HG02970 (cell line): ENCODE measurements around the gene POLR2L.

Source experiments
- ATAC-seq: cut with Tn5 transposase; IDR thresholded peaks from one replicate; pipeline ENCODE4 v1.9.1; 2021; ENCODE audit warnings: mild to moderate bottlenecking, moderate library complexity, moderate number of reproducible peaks; ENCODE audit not compliant: unreplicated experiment, low FRiP score

Gene POLR2L

GRCh38 chr11:869399-870126, 27.2 kb upstream of the POLR2L start:
- no peak for ATAC-seq

DNA sequence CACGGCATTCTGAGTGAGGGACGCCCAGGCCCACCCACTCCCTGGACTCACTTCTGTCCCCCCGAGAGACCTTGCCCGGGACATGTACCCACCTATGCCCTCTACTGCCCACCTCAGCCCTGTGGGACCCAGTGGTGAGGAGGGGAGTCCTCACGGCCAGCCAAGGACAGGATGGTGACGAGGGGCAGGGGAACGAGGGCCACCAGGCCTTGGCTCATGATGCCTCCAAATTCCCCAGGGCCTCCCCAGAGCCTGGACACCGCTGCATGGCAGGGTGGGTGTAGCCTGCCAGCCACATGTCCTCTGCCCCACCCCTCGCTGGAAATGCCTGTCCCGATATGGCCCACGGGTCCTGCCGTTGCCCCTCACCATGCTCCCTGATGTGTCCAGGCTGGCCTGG, 26.5 kb upstream of the POLR2L start:
- ATAC-seq, result no peak

- no peak for ATAC-seq
Observed at GRCh38 chr11:868394-868793, 26.1 kb upstream of the POLR2L start.

GRCh38 chr11:867856-868358, 25.6 kb upstream of the POLR2L start:
- ATAC-seq, result no peak

- no peak for ATAC-seq
Observed at GRCh38 chr11:866481-866880, 24.2 kb upstream of the POLR2L start.

DNA sequence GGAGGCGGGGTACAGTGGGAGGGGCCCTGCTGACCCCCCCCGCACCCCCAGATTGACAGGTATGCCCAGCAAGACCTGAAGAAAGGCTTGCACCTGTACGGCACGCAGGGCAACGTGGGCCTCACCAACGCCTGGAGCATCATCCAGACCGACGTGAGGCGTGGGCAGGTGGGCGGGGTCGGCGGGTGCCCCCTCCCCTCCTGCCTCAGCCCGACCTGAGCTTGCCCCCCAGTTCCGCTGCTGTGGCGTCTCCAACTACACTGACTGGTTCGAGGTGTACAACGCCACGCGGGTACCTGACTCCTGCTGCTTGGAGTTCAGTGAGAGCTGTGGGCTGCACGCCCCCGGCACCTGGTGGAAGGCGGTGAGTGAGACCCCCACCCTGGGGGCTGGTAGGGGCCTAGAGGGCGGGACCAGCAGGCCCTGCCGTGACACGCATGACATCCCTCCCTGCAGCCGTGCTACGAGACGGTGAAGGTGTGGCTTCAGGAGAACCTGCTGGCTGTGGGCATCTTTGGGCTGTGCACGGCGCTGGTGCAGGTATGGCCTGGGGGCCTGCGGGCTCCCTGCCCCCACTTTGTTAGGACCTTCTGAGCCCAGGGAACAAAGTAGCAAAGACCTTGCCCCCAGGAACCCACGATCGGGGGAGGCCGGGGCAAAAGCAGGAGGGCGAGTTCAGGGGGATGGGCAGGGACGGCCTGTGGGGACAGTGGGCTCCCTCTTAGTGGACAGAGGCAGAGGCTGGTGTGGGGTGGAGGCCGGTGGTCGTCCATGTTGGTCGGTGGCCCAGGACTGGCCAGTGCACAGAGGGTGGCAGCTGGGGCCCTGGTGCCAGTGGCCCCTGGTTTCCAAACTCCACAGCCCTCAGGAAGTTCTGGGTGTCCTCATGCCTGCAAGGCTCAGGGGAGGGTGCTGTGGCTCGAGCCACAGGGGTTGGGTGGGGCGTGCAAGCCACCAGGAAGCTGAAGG, 23.4 kb upstream of the POLR2L start:
- no peak for ATAC-seq

- no peak for ATAC-seq
Observed at GRCh38 chr11:864898-865297, 22.6 kb upstream of the POLR2L start.

GRCh38 chr11:863910-864827, 21.8 kb upstream of the POLR2L start:
- ATAC-seq, result no peak

DNA sequence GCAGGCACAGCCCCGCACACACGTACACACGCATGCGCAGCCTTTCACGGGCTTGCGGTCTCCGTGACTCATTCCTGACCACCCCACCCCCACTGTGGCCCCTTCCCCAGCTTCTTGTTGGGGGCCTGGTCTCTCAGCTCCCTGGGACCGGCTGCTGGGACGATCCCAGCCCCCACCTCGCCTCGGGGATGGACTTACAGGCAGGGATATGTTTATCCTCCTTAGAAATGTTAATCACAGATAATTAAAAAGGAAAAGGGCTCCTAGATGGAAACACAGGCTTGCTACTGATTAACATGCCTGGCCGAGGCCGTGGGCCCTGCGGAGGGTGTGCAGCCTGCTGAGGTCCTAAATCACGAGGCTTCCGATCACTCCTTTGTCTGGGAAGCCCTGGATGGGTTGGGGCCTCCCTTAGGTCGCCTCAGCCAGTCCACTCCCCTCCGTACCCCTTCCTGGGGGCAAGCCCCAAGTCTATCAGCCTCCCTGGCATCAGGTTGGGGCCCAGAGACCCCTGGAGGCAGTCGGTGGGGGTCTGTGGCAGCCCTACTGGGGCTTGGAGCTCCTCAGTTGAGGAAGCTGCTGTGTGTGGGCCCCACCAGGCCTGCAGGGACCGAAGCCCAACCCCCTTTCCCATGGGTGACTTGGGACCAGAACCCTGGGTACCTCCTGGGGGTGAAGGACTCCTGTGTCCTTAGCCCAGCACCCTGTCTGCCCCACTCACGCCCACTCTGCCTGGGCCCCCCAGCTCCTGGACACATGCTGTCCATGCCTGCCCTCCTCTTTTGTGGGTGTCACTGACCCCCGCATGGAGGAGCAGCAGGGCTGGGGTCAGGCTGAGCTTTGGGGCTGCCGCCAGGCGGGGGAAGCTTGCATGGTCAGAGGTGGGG, 20.9 kb upstream of the POLR2L start:
- no peak for ATAC-seq

- ATAC-seq, result no peak
Observed at GRCh38 chr11:862696-863022, 20.3 kb upstream of the POLR2L start.

DNA sequence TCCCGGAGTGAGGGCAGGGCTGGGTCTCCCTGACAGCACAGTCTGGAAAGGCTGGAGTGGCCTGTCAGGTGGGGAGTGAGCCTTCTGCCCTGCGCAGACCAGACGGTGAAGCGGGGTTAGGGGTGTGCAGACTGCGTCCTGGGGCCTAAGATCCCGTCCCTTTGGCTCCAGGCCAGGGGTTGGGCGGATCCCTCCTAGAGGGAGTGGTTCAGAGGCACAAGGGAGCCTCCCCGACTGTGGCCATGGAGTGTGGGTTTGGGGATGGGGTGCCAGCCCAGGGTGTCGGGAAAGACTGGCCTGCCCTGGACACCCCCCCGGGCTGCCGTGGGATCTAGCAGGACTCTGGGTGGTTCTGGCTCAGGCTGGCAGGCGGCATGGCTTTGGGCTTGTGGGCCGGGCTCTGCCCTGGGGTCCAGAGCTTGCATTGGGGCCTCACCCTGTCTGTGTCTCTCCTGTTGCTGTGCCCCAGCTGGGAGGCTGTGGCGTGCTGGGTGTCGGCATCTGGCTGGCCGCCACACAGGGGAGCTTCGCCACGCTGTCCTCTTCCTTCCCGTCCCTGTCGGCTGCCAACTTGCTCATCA, 19.8 kb upstream of the POLR2L start:
- ATAC-seq, result no peak

DNA sequence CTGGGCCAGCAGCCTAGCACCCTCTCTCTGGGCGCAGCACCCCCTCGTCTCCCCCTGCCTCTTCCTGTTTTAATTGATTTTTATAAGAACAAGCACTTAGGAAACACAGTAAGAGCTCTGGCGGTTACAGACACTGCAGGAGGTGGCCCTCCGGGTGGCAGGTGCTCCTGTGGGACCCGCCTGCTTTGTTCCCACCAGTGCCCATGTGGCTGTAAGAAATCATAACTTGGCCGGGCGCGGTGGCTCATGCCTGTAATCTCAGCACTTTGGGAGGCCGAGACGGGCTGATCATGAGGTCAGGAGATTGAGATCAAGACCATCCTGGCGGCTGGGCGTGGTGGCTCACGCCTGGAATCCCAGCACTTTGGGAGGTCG, 18.8 kb upstream of the POLR2L start:
- ATAC-seq, result no peak

GRCh38 chr11:860234-861104, 18.1 kb upstream of the POLR2L start:
- ATAC-seq, result no peak

GRCh38 chr11:859394-860131, 17.2 kb upstream of the POLR2L start:
- ATAC-seq, result no peak

GRCh38 chr11:858762-859339, 16.5 kb upstream of the POLR2L start:
- no peak for ATAC-seq

- no peak for ATAC-seq
Observed at GRCh38 chr11:858053-858761, 15.9 kb upstream of the POLR2L start.

DNA sequence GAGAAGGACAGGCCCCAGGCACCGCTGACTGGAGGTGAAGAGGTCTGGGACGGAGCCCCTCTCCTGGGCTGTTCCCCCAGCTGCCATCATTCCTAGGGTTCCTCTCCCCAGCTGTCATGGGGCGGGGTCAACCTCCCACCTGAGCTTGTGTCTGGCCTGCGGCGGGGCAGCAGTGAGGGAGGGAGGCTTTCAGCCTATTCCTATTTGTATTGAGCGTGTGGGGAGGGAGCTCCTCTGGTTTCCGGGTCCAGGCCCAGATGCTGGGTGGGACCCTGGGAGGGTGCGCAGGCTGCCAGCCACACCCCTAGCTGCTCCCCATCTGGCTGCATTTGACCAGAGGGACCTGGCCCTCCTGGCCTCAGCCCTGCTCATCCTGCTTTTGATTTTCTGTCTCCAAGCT, 14.1 kb upstream of the POLR2L start:
- ATAC-seq, result no peak
